Activated CD4-positive, alpha-beta T cell treated with anti-CD3 and anti-CD28 coated beads, Interleukin-2, amount 50 U/mL, for 1 hour (primary cell): ENCODE data around the gene PIK3AP1.
"Not testable (repeated sequence)": the region's sequence is repeated elsewhere in the genome, so short reads cannot be mapped to it uniquely, and the experiment has no call there.

Source experiments
- DNase-seq: peaks from one replicate; pipeline ENCODE4 v3.0.0-alpha.2; 2020

The PIK3AP1 gene

GRCh38 chr10:96570983-96571964 is 149.0 kb downstream of the PIK3AP1 start:
- no peak for DNase-seq

GRCh38 chr10:96570511-96570910 is 149.8 kb downstream of the PIK3AP1 start:
- no peak for DNase-seq

GRCh38 chr10:96568402-96568801 is 151.9 kb downstream of the PIK3AP1 start:
- DNase-seq, result no peak

GRCh38 chr10:96565774-96566173 is 154.5 kb downstream of the PIK3AP1 start:
- no peak for DNase-seq

GRCh38 chr10:96560966-96561887 is 159.1 kb downstream of the PIK3AP1 start:
- DNase-seq, result no peak

GRCh38 chr10:96560489-96560888 is 159.8 kb downstream of the PIK3AP1 start:
- no peak for DNase-seq

- no peak for DNase-seq
These were observed 164.3 kb downstream of the PIK3AP1 start for GRCh38 chr10:96556003-96556402.

- DNase-seq, result no peak
These were observed 165.0 kb downstream of the PIK3AP1 start for GRCh38 chr10:96555330-96555729.

- no peak for DNase-seq
These were observed 171.7 kb downstream of the PIK3AP1 start for GRCh38 chr10:96548589-96548988.

GRCh38 chr10:96545558-96545957 is 174.8 kb downstream of the PIK3AP1 start:
- not testable (repeated sequence) for DNase-seq
